ENCODE data around the gene UBA3. TPM values are rescaled to one million over a fixed set of nuclear protein-coding genes. Genes with fewer than 3 reads are reported as not detected.
A peak's percentile ranks its signal among the peaks of the same experiment; 100 is the strongest.

The UBA3 gene
- total RNA-seq, 2 donors from 2014 or later = 39.9 to 63.5 TPM

GRCh38 chr3:69020857-69021256 lies 59.3 kb downstream of the UBA3 start:
- Histone ChIP-seq H3K9me3 (no peaks in the 10 kb centered on the region), H3K4me1 (no peaks in the 10 kb centered on the region), H3K27me3 (no peaks in the 10 kb centered on the region), H3K36me3 (peaks cover 30% of the 10 kb centered on the region), H3K4me3 (no peak overlapping the region), H3K27ac (no peak overlapping the region)
- DNase-seq (ENCODE audit: low spot score) = no peak
- TF ChIP-seq CTCF (IDR thresholded peaks at IDR 0.05) = no peak

GRCh38 chr3:69020424-69020823 lies 59.7 kb downstream of the UBA3 start:
- DNase-seq (ENCODE audit: low spot score) = no peak
- H3K27ac ChIP-seq = no peak overlapping the region
- no peaks in the 10 kb centered on the region for H3K27me3 ChIP-seq
- H3K4me3 ChIP-seq = no peak overlapping the region
- TF ChIP-seq CTCF (IDR thresholded peaks at IDR 0.05) = peak in 1 of 2 donors; percentile 36
- H3K36me3 ChIP-seq = peaks cover 26% of the 10 kb centered on the region
- H3K9me3 ChIP-seq = no peaks in the 10 kb centered on the region
- H3K4me1 ChIP-seq = no peaks in the 10 kb centered on the region

GRCh38 chr3:69016901-69017300 lies 63.3 kb downstream of the UBA3 start:
- no peak for DNase-seq (ENCODE audit: low spot score)
- H3K27ac ChIP-seq = no peak overlapping the region
- H3K4me1 ChIP-seq = peaks cover 0 to 20% of the 10 kb centered on the region in 2 donors
- H3K27me3 ChIP-seq = no peaks in the 10 kb centered on the region
- peaks cover 8% of the 10 kb centered on the region for H3K36me3 ChIP-seq
- TF ChIP-seq CTCF (IDR thresholded peaks at IDR 0.05) = no peak
- H3K9me3 ChIP-seq = no peaks in the 10 kb centered on the region
- no peak overlapping the region for H3K4me3 ChIP-seq

GRCh38 chr3:69016102-69016501 lies 64.1 kb downstream of the UBA3 start:
- H3K4me3 ChIP-seq = no peak overlapping the region
- no peaks in the 10 kb centered on the region for H3K9me3 ChIP-seq
- peaks cover 0 to 24% of the 10 kb centered on the region in 2 donors for H3K4me1 ChIP-seq
- TF ChIP-seq CTCF (IDR thresholded peaks at IDR 0.05) = no peak
- H3K27ac ChIP-seq = no peak overlapping the region
- H3K27me3 ChIP-seq = no peaks in the 10 kb centered on the region
- DNase-seq (ENCODE audit: low spot score) = no peak
- peaks cover 4% of the 10 kb centered on the region for H3K36me3 ChIP-seq

- H3K4me1 ChIP-seq = peaks cover 0 to 36% of the 10 kb centered on the region in 2 donors
- H3K9me3 ChIP-seq = no peaks in the 10 kb centered on the region
- H3K27ac ChIP-seq = peak overlapping the region; percentile 97 to 100
These were observed 66.1 kb downstream of the UBA3 start for GRCh38 chr3:69014022-69014580.

More at GRCh38 chr3:69014022-69014580, 66.1 kb downstream of the UBA3 start:
- no peaks in the 10 kb centered on the region for H3K27me3 ChIP-seq
- no peak for DNase-seq (ENCODE audit: low spot score)
- peaks cover 4% of the 10 kb centered on the region for H3K36me3 ChIP-seq
- peak overlapping the region; percentile 77 to 84 for H3K4me3 ChIP-seq
- TF ChIP-seq CTCF (IDR thresholded peaks at IDR 0.05) = no peak

Measured in right atrium auricular region (tissue), 2 donors.